ENCODE results near the gene FBXW9.
A peak's percentile ranks its signal among the peaks of the same experiment; 100 is the strongest.

FBXW9 gene

DNA sequence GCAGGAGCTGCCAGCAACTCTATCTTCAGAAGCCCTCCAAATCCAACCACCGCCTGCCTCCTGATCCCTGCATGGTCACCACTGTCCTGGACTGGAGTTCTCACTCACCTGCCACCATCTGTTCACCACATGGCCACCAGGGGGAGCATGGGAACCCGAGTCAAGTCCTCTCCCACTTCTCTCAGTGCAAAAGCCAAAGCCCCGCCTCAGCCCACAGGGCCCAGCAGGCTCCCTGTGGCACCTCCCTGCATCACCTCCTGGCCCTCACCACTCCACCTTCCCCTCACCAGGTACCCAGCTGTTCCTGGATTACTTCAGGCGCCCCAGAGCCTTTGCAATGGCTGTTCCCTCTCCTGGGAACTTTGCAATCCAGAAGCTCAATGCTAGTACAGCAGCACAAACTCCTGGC lies 20.0 kb downstream of the FBXW9 start:
- TF ChIP-seq TEAD4 (IDR thresholded peaks at IDR 0.05) (no peak), RAD21 (IDR thresholded peaks at IDR 0.05; ENCODE audit: low read depth) (peak; percentile 44; the same call in 1 of the 2 replicates)

DNA sequence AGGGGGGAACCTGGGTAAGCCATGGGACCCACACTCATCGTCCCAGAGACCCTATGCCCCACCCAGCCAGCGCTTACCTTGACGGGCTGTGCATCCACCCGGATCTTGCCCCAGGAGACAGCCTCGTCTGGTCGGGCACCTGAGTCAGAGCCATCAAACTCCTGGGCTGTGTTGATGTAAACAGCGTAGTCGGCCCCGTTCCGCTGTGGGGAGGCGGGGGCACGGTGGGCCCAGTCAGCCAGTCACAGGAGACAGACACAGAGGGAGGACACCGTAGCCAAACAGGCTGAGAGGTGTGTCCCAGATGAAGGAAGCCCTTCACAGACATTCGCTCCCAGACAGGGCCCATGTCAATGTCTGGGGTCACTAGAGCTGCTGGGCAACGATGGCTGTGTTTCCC lies 20.5 kb downstream of the FBXW9 start:
- TF ChIP-seq YY1 (IDR thresholded peaks at IDR 0.05; ENCODE audit: low read depth): no peak
- no peak for TF ChIP-seq TEAD4 (IDR thresholded peaks at IDR 0.05)
- TF ChIP-seq CEBPB (IDR thresholded peaks at IDR 0.05): no peak
- no peak for TF ChIP-seq TCF12 (IDR thresholded peaks at IDR 0.05; ENCODE audit: low read depth)
- TF ChIP-seq NFIC (IDR thresholded peaks at IDR 0.05): no peak
- TF ChIP-seq EGR1 (IDR thresholded peaks at IDR 0.05): no peak

DNA sequence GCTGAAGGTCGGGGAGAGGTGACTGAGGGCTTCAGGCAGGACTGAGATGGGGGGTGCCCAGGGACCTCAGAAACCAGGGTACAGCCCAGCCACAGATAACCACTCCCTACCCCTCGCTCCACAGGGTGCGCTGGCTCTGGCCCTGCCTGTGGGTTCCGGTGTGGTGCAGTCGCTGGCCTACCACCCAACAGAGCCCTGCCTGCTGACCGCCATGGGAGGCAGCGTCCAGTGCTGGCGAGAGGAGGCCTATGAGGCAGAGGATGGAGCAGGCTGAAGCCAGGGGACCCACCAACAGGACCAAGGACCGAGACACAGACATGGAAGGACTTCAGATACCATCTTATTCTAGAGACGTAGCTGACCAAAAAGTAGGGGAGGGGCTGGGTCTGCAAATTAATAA lies 21.0 kb downstream of the FBXW9 start:
- TF ChIP-seq CREB1 (IDR thresholded peaks at IDR 0.05; ENCODE audit: low read depth) (no peak), TAF1 (IDR thresholded peaks at IDR 0.05; ENCODE audit: low read depth) (no peak), CEBPB (IDR thresholded peaks at IDR 0.05) (no peak), EP300 (IDR thresholded peaks at IDR 0.05; ENCODE audit: borderline replicate concordance) (no peak), FOXM1 (IDR thresholded peaks at IDR 0.05; ENCODE audit: borderline replicate concordance, low read depth) (no peak), RAD21 (IDR thresholded peaks at IDR 0.05; ENCODE audit: low read depth) (no peak), ZBTB7A (IDR thresholded peaks at IDR 0.05; ENCODE audit: low read depth) (no peak), TCF12 (IDR thresholded peaks at IDR 0.05; ENCODE audit: low read depth) (no peak), NFIC (IDR thresholded peaks at IDR 0.05) (no peak), YY1 (IDR thresholded peaks at IDR 0.05; ENCODE audit: low read depth) (no peak), EGR1 (IDR thresholded peaks at IDR 0.05) (no peak)
- TF ChIP-seq, protein P1, sequence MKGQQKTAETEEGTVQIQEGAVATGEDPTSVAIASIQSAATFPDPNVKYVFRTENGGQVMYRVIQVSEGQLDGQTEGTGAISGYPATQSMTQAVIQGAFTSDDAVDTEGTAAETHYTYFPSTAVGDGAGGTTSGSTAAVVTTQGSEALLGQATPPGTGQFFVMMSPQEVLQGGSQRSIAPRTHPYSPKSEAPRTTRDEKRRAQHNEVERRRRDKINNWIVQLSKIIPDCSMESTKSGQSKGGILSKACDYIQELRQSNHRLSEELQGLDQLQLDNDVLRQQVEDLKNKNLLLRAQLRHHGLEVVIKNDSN (IDR thresholded peaks at IDR 0.05): no peak
- TF ChIP-seq, protein P2, sequence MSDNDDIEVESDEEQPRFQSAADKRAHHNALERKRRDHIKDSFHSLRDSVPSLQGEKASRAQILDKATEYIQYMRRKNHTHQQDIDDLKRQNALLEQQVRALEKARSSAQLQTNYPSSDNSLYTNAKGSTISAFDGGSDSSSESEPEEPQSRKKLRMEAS (IDR thresholded peaks at IDR 0.05): no peak
- TF ChIP-seq, protein P3, sequence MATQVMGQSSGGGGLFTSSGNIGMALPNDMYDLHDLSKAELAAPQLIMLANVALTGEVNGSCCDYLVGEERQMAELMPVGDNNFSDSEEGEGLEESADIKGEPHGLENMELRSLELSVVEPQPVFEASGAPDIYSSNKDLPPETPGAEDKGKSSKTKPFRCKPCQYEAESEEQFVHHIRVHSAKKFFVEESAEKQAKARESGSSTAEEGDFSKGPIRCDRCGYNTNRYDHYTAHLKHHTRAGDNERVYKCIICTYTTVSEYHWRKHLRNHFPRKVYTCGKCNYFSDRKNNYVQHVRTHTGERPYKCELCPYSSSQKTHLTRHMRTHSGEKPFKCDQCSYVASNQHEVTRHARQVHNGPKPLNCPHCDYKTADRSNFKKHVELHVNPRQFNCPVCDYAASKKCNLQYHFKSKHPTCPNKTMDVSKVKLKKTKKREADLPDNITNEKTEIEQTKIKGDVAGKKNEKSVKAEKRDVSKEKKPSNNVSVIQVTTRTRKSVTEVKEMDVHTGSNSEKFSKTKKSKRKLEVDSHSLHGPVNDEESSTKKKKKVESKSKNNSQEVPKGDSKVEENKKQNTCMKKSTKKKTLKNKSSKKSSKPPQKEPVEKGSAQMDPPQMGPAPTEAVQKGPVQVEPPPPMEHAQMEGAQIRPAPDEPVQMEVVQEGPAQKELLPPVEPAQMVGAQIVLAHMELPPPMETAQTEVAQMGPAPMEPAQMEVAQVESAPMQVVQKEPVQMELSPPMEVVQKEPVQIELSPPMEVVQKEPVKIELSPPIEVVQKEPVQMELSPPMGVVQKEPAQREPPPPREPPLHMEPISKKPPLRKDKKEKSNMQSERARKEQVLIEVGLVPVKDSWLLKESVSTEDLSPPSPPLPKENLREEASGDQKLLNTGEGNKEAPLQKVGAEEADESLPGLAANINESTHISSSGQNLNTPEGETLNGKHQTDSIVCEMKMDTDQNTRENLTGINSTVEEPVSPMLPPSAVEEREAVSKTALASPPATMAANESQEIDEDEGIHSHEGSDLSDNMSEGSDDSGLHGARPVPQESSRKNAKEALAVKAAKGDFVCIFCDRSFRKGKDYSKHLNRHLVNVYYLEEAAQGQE (IDR thresholded peaks at IDR 0.05; ENCODE audit: low read depth): no peak

DNA sequence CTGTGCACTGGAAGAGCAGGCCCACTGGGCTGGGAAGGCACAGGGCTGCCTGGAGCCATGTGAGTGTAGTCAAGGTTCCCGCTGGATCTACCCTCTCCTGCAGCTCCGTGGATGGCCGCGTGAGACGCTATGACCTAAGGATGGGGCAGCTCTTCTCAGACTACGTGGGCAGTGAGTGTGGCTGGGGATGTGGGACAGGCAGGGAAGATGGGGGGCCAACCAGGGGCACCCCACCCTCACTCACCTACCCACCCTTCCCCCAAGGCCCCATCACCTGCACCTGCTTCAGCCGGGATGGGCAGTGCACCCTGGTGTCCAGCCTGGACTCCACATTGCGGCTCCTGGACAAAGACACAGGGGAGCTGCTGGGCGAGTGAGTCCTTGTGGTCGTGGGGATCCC lies 23.7 kb downstream of the FBXW9 start:
- no peak for TF ChIP-seq CEBPB (IDR thresholded peaks at IDR 0.05)
- TF ChIP-seq, protein P2 (IDR thresholded peaks at IDR 0.05): no peak
- no peak for TF ChIP-seq YY1 (IDR thresholded peaks at IDR 0.05; ENCODE audit: low read depth)
- TF ChIP-seq, protein P1 (IDR thresholded peaks at IDR 0.05): no peak
- TF ChIP-seq TCF12 (IDR thresholded peaks at IDR 0.05; ENCODE audit: low read depth): no peak
- no peak for TF ChIP-seq EGR1 (IDR thresholded peaks at IDR 0.05)
- no peak for TF ChIP-seq RAD21 (IDR thresholded peaks at IDR 0.05; ENCODE audit: low read depth)
- no peak for TF ChIP-seq CREB1 (IDR thresholded peaks at IDR 0.05; ENCODE audit: low read depth)
- TF ChIP-seq TEAD4 (IDR thresholded peaks at IDR 0.05): no peak
- TF ChIP-seq, protein P3 (IDR thresholded peaks at IDR 0.05; ENCODE audit: low read depth): no peak
- TF ChIP-seq NFIC (IDR thresholded peaks at IDR 0.05): no peak
- no peak for TF ChIP-seq EP300 (IDR thresholded peaks at IDR 0.05; ENCODE audit: borderline replicate concordance)
- no peak for TF ChIP-seq ZBTB7A (IDR thresholded peaks at IDR 0.05; ENCODE audit: low read depth)
- no peak for TF ChIP-seq FOXM1 (IDR thresholded peaks at IDR 0.05; ENCODE audit: borderline replicate concordance, low read depth)

DNA sequence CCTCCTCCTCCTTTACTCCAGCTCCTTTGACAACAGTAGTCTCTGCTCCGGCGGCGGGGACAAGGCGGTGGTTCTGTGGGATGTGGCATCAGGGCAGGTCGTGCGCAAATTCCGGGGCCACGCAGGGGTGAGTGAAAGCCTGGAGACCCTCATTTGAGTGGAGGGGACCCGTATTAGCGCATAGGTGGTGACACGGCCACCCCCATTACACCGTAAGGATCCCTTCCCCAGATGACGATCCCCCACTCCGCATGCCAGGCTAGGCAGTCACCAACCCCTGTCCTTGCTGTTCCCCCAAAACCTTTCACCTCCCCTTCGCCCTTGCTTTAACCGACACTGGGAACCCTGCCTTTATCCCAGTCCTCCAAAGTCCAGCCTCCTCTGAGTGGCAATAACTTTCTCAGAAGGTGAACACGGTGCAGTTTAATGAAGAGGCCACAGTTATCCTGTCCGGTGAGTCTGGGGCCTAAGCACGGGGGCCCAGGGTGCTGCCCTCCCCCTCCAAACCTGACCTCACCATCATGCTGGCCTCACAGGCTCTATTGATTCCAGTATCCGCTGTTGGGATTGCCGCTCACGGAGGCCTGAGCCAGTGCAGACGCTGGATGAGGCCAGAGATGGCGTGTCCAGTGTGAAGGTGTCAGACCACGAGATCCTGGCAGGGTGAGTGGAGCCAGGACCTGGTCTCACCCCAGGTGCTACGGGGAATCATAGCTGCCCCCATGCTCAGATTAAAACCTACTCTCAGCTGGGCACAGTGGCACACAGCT lies 26.1 kb downstream of the FBXW9 start:
- TF ChIP-seq EGR1 (IDR thresholded peaks at IDR 0.05): no peak

DNA sequence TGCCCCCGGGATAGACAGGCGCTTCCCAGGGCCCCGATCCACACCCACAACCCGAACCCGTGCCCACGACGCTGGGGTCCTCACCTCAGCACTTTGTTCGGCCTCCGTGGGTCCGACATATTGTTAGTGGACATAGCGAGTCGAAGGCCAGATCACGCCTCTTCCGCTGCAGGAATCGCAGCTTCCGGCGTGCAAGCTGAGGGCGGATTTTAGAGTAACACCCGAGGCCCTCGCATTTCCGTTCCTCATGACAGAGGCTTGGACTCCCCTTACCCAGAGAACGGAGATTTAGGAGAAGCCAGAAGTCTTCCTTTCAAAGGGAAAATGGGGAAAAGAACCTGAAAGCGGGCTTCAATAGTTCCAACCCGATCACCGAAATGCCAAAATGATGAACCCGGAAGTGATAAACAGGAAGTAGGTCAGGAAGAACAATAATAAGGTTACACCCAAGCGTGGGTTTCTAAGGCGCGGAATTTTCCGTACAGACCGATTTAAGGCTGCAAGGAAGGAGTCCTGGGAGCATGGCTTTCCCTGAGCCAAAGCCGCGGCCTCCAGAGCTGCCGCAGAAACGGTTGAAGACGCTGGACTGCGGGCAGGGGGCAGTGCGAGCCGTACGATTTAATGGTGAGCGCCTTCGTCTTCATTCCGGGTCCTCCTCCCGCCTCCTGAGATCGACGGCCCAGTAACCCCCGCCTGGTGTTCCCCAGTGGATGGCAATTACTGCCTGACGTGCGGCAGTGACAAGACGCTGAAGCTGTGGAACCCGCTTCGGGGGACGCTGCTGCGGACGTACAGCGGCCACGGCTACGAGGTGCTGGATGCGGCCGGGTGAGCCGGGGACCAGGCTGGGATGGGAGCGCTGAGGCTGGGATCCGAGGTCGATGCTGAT lies 26.9 kb downstream of the FBXW9 start:
- peak; percentile 27; the same call in 1 of the 2 replicates for TF ChIP-seq CEBPB (IDR thresholded peaks at IDR 0.05)
- TF ChIP-seq YY1 (IDR thresholded peaks at IDR 0.05; ENCODE audit: low read depth): peak; percentile 88
- TF ChIP-seq ZBTB7A (IDR thresholded peaks at IDR 0.05; ENCODE audit: low read depth): no peak
- TF ChIP-seq, protein P3 (IDR thresholded peaks at IDR 0.05; ENCODE audit: low read depth): no peak
- no peak for TF ChIP-seq EP300 (IDR thresholded peaks at IDR 0.05; ENCODE audit: borderline replicate concordance)
- peak; percentile 54; the same call in 1 of the 2 replicates for TF ChIP-seq FOXM1 (IDR thresholded peaks at IDR 0.05; ENCODE audit: borderline replicate concordance, low read depth)
- TF ChIP-seq TAF1 (IDR thresholded peaks at IDR 0.05; ENCODE audit: low read depth): peak; percentile 81
- TF ChIP-seq TEAD4 (IDR thresholded peaks at IDR 0.05): peak; percentile 34; the same call in 1 of the 2 replicates
- TF ChIP-seq, protein P2 (IDR thresholded peaks at IDR 0.05): peak; percentile 77
- no peak for TF ChIP-seq RAD21 (IDR thresholded peaks at IDR 0.05; ENCODE audit: low read depth)
- TF ChIP-seq TCF12 (IDR thresholded peaks at IDR 0.05; ENCODE audit: low read depth): peak; percentile 46; the same call in 1 of the 2 replicates
- TF ChIP-seq NFIC (IDR thresholded peaks at IDR 0.05): 0 out of 2 replicates have a peak, but pooled peaks have one; percentile 18
- TF ChIP-seq CREB1 (IDR thresholded peaks at IDR 0.05; ENCODE audit: low read depth): peak; percentile 53; the same call in 1 of the 2 replicates
- TF ChIP-seq, protein P1 (IDR thresholded peaks at IDR 0.05): peak; percentile 36
- 0 out of 2 replicates have a peak, but pooled peaks have one; percentile 17 for TF ChIP-seq EGR1 (IDR thresholded peaks at IDR 0.05)
